Measurements from ENCODE around the gene TCF3.

DNA sequence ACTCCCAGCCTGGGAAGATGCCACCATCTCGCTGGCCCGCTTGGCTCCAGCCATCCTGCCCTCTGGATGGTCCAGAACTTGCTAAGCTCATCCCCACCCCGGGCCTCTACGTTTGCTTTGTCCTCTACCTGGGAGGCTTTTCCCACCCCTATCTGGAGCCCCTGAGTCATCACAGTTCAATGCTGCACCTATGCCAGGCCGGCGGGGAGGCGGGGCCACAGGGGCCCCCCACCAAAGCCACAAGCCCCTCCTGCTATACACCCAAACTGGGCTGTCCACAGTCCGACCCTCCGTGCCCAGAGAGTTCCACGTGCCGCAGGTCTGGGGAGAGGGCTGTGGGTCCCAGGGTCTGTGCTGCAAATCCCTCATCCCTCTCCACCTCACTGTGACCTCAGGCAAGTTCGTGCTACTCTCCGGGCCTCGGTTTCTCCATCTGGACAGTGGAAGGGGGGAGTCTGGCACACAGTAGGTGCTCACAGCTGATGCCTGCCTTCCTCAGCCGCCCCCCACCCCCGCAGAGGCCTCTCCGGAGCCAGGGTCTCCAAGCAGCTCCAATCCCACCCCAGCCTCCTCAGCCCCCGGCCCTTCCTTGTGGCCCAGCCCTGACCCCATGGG, 1.9 kb upstream of the TCF3 start:
- TF ChIP-seq, protein P1, sequence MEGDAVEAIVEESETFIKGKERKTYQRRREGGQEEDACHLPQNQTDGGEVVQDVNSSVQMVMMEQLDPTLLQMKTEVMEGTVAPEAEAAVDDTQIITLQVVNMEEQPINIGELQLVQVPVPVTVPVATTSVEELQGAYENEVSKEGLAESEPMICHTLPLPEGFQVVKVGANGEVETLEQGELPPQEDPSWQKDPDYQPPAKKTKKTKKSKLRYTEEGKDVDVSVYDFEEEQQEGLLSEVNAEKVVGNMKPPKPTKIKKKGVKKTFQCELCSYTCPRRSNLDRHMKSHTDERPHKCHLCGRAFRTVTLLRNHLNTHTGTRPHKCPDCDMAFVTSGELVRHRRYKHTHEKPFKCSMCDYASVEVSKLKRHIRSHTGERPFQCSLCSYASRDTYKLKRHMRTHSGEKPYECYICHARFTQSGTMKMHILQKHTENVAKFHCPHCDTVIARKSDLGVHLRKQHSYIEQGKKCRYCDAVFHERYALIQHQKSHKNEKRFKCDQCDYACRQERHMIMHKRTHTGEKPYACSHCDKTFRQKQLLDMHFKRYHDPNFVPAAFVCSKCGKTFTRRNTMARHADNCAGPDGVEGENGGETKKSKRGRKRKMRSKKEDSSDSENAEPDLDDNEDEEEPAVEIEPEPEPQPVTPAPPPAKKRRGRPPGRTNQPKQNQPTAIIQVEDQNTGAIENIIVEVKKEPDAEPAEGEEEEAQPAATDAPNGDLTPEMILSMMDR (IDR thresholded peaks at IDR 0.05), result no peak
- TF ChIP-seq POLR2A (IDR thresholded peaks at IDR 0.05), result no peak

Data from adrenal gland (tissue), 5 donors.